PC-9 (cell line): ENCODE measurements around the gene TRPM1.

Experiments used
- EZH2 ChIP-seq: fragments of 200-600 bp; sonication (generic); IDR thresholded peaks from 2 replicates; pipeline ENCODE4 v1.8.0; 2017; ENCODE audit warnings: antibody characterized with exemption, low read depth
- TF ChIP-seq, protein P1 (sequence below): fragments of 200-600 bp; sonication (generic); conservative IDR thresholded peaks from 2 replicates; pipeline ENCODE4 v1.6.1; 2017; ENCODE audit warnings: mixed run types, antibody characterized with exemption, mild to moderate bottlenecking, moderate library complexity

DNA sequence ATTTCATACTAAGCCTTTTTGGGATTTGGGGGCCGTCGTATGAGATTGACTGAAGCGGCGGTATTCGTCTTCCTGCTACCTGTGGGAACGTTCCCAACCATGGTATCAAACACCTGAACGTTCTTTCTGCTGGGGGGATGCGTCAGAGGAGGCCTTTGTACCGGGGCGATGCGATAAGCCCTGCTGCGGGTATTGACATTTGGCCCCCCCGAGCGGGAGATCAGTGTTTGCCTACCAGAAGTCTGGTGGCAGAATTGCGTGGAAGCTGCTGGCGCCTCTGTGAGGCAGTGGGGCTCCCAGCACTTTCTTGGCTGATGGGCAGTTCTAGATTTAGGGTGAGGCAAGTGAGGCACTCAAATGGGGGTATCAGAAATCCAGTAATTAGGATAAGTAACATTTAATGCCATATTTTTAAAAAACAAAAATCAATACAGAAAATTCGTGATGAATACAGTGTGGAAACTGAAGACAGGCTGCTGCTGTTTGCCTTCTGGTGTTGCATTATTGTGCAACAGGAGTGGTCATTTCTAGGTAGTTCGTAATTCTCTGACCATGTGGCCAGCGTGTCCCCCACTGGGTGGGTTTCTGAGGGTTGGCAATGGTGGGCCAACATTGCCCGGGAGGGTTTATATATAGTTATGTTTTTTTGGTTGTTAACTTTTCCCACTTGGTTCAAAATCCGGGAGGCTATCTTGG lies 12.7 kb downstream of the TRPM1 start:
- TF ChIP-seq, protein P1, sequence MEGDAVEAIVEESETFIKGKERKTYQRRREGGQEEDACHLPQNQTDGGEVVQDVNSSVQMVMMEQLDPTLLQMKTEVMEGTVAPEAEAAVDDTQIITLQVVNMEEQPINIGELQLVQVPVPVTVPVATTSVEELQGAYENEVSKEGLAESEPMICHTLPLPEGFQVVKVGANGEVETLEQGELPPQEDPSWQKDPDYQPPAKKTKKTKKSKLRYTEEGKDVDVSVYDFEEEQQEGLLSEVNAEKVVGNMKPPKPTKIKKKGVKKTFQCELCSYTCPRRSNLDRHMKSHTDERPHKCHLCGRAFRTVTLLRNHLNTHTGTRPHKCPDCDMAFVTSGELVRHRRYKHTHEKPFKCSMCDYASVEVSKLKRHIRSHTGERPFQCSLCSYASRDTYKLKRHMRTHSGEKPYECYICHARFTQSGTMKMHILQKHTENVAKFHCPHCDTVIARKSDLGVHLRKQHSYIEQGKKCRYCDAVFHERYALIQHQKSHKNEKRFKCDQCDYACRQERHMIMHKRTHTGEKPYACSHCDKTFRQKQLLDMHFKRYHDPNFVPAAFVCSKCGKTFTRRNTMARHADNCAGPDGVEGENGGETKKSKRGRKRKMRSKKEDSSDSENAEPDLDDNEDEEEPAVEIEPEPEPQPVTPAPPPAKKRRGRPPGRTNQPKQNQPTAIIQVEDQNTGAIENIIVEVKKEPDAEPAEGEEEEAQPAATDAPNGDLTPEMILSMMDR = no peak
- no peak for TF ChIP-seq EZH2
